Duodenal mucosa (tissue), 2 donors: ENCODE data around the gene TMEM43.

ENCODE experiments used
- H3K27ac ChIP-seq: one replicate; pipeline ENCODE4 v1.7.0; 2013; ENCODE audit warnings: low read depth, low read length
- H3K27me3 ChIP-seq, 2 donors: one replicate each; pipeline ENCODE4 v1.7.0; 2013; ENCODE audit warnings: low read length in 2 of 2, control low read depth in 1 of 2; ENCODE audit not compliant: insufficient read depth in 2 of 2, control insufficient read depth in 1 of 2
- H3K36me3 ChIP-seq, 2 donors: one replicate each; pipeline ENCODE4 v1.7.0; 2013; ENCODE audit warnings: low read length in 2 of 2, control low read depth in 1 of 2; ENCODE audit not compliant: insufficient read depth in 2 of 2, control insufficient read depth in 1 of 2
- H3K4me1 ChIP-seq, 2 donors: one replicate each; pipeline ENCODE4 v1.7.0; 2013; ENCODE audit warnings: low read length in 2 of 2, control low read depth in 1 of 2; ENCODE audit not compliant: insufficient read depth in 2 of 2, control insufficient read depth in 1 of 2
- H3K4me3 ChIP-seq, 2 donors: one replicate each; pipeline ENCODE4 v1.7.0; 2013; ENCODE audit warnings: low read length in 2 of 2, low read depth in 1 of 2
- H3K9ac ChIP-seq, 2 donors: one replicate each; pipeline ENCODE4 v1.7.0; 2013; ENCODE audit warnings: low read length in 2 of 2, low read depth in 1 of 2
- H3K9me3 ChIP-seq, 2 donors: one replicate each; pipeline ENCODE4 v1.7.0; 2013; ENCODE audit warnings: low read length in 2 of 2, control low read depth in 1 of 2; ENCODE audit not compliant: control insufficient read depth in 1 of 2

The TMEM43 gene

DNA sequence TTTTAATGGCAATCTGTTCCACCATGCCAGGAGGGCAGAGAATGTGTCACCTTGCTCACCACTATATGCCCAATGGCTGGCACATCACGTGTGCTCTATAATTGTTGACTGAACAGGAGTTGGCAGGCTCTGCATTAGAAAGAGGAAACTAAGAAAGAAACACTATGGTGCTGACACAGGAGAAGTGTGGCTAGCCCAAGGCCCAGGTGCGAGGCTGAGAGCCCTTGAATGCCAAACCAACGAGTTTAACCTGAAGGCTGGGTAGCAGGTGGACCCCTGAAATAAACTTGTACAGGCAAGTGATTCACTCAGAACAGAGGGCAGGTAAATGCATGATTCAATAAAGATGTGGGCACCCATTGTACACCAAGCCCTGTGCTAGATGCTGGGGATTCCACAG lies 2.6 kb upstream of the TMEM43 start:
- Histone ChIP-seq H3K9me3 (no peaks in the 10 kb centered on the region), H3K4me1 (peaks cover 31 to 33% of the 10 kb centered on the region in 2 donors), H3K27ac (no peak overlapping the region), H3K36me3 (peaks cover 0 to 25% of the 10 kb centered on the region in 2 donors), H3K4me3 (no peak overlapping the region), H3K27me3 (no peaks in the 10 kb centered on the region), H3K9ac (no peak overlapping the region)

DNA sequence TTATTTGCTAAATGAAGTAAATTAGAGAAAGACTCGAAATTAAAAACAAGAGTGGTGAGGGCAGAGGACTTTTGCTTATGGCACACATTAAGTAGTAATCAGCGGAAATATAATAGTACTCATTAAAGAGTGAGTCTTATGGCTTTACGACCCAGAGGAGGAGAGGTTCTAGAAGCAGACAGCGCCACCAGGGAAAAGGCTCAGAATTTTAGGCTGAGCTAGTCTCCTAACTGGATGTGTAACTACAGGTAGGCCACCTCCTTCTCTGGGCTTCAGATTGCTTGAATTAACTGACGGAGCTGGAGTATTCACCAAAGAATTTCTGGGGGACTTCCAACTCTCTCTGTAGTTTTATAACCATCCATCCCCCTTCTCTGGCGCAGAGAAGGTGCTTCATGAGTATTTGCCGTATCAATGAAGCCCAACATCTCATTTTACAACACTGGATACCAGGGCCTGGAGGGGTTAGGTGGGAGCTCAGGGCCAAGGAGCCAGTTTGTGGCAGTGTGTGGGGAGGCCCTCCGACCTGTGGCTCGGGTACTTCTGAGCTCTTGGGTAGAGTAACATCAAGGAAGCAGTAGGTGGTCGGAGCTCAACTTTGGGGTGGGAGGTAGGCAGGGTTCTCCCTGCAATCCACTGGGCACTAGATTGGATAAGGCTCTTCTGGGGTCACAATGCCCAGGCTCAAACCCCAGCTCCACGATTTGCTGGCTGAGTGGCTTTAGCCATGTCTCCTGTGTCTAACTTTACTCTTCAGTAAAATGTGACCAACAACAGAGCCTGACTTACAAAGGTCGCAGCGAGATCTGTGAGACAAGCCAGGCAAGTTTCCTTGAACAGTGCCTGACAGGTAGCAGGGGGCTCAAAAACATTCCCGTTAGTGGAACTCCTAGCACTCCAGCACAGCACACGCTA lies 1.3 kb upstream of the TMEM43 start:
- peak overlapping the region; percentile 82 to 95 for H3K9ac ChIP-seq
- peak overlapping the region; percentile 87 for H3K27ac ChIP-seq
- no peaks in the 10 kb centered on the region for H3K27me3 ChIP-seq
- peak overlapping the region; percentile 92 to 94 for H3K4me3 ChIP-seq
- H3K4me1 ChIP-seq: peaks cover 31 to 34% of the 10 kb centered on the region in 2 donors
- H3K9me3 ChIP-seq: no peaks in the 10 kb centered on the region
- H3K36me3 ChIP-seq: peaks cover 10 to 32% of the 10 kb centered on the region in 2 donors

DNA sequence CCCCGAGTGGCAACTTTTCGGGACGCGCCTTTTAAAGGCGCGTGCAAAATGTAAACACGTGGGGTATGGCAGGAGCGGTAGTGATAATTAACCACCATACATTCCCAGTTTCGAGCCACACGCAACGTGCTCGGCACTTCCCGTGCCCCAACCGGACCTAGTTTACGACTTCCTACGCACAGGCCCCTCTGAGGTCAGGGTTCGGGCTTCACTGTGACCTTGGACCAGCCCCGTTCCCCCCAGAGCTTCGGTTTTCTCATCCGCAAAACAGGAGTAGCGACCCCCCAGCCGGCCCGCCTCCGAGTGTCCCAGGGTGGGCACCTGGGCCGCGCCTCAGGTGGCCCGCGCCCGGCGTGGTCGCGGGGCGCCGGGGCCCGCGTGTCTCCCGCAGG lies 633 bp upstream of the TMEM43 start:
- peaks cover 25 to 34% of the 10 kb centered on the region in 2 donors for H3K4me1 ChIP-seq
- peak overlapping the region; percentile 87 for H3K27ac ChIP-seq

DNA sequence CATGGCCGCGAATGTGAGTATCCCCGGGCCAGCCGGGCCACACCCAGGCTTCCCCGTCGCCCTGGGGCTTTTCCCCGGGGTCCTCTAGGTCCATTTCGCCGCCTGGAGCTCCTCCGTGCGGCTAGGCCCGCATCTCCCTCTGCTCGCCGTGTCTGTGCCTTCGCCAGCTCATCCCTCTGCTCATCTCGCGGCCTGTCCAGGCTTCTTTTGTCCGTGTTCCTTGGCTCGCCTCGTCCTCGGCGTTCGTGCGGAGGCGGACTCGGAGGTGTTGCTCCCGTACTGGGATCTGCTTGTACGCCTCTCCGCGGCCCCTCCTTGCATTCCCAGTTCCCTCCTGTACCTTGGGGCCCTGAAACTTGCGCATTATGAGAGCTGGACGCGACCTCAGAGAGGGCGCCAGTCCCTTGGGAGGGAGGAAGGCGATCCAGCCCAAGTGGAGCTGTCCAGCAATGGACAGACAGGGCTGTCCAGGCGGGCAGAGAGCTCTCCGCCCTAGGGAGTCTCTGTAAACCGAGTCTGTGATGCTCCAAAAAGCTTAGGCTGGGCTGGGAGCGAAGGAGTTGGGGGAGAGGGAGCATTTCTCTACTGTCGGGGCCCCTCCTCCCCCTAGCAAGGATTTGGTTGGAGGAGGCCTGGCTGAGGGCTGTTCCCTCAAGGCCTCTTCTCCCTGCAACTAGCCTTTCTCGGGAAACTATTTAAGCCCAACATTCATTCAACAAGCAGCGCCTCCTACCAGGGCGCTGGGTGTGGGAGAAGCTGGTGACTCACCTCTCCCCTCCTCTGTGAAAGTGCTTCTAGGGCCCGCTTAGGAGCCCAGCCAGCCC lies 553 bp downstream of the TMEM43 start:
- peaks cover 19 to 45% of the 10 kb centered on the region in 2 donors for H3K36me3 ChIP-seq
- no peaks in the 10 kb centered on the region for H3K27me3 ChIP-seq
- H3K27ac ChIP-seq: peak overlapping the region; percentile 88
- H3K4me3 ChIP-seq: peak overlapping the region; percentile 92 to 94
- no peaks in the 10 kb centered on the region for H3K9me3 ChIP-seq
- peak overlapping the region; percentile 94 to 95 for H3K9ac ChIP-seq
- peaks cover 23 to 34% of the 10 kb centered on the region in 2 donors for H3K4me1 ChIP-seq

More for the DNA sequence above, 633 bp upstream of the TMEM43 start:
- Histone ChIP-seq H3K36me3 (peaks cover 14 to 37% of the 10 kb centered on the region in 2 donors), H3K9me3 (no peaks in the 10 kb centered on the region), H3K4me3 (peak overlapping the region; percentile 92 to 94), H3K27me3 (no peaks in the 10 kb centered on the region), H3K9ac (peak overlapping the region; percentile 82 to 95)

DNA sequence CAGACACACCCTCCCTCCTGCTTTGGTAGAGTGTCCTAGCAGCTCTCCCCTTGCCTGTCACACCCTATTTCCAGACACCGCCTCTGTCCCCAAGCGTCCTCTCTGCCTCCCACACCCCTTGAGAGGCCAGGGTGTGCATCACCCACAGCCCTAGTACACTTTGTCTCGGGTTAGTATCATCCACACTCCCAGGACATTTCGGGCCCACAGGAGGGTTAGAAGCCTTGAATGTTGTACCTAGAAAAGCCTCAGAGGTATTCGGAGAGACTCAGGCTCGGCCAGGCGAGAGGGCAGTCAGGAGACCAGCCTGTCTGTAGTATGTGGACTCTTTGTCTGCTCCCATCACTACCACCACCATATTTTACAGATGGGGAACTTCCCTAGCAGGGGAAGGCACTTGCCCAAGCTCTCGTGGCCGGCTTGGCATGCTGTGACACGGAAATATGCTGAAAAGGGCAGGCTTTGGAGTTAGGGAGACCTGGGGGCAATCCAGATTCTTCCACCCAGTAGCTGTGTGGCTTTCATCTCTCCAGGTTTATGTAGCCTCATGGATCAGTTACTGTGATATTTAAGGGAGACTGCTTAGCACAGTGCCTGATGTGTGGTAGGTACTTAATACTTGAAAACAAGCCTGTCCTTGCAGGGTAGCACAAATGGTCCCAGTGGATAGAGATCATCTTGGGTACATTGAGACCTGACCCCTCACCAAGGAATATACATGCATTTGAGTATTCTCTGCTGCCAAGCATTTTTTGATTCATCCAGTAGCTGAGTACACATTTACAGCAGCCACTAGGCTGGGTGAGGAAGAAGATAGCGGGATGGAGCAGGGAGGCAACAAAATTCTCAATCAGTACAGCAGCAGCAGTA lies 1.4 kb downstream of the TMEM43 start:
- Histone ChIP-seq H3K4me3 (peak overlapping the region; percentile 92 to 94), H3K9me3 (no peaks in the 10 kb centered on the region), H3K27me3 (no peaks in the 10 kb centered on the region), H3K36me3 (peaks cover 27 to 52% of the 10 kb centered on the region in 2 donors), H3K27ac (peak overlapping the region; percentile 88), H3K9ac (peak overlapping the region; percentile 94 to 95), H3K4me1 (peaks cover 23 to 34% of the 10 kb centered on the region in 2 donors)

DNA sequence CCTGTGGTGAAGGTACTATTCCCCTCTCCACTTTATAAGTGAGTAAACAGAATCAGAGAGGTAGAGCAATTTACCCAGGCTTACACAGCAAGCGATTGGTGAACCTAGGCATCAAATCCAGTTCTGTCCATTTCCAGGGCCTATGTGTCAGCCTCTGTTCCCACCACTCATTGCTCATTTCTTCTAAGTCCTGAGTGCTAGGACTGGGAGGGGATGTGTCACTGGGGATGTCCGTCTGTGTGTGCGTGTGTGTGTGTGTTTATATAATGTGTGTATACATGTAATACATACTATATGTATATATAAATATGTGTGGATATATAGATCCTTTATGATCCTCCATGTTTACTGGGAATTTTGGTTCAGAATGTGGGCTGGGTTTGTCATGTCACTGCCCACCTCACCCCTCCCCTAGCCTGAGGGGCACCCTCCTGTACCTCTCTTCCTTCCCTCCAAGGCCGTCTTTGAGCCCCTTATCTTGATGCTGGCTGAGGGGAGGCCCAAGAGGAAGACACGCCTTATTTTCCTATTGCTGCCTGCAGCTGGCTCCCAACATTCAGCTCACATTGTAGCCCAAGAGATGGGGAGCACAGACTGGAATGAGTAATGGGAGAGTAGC lies 2.1 kb downstream of the TMEM43 start:
- Histone ChIP-seq H3K27ac (no peak overlapping the region), H3K36me3 (peaks cover 32 to 52% of the 10 kb centered on the region in 2 donors), H3K4me1 (peaks cover 23 to 34% of the 10 kb centered on the region in 2 donors), H3K4me3 (peak overlapping the region; percentile 92 to 94), H3K9me3 (no peaks in the 10 kb centered on the region), H3K9ac (peak overlapping the region; percentile 94 to 95), H3K27me3 (no peaks in the 10 kb centered on the region)

DNA sequence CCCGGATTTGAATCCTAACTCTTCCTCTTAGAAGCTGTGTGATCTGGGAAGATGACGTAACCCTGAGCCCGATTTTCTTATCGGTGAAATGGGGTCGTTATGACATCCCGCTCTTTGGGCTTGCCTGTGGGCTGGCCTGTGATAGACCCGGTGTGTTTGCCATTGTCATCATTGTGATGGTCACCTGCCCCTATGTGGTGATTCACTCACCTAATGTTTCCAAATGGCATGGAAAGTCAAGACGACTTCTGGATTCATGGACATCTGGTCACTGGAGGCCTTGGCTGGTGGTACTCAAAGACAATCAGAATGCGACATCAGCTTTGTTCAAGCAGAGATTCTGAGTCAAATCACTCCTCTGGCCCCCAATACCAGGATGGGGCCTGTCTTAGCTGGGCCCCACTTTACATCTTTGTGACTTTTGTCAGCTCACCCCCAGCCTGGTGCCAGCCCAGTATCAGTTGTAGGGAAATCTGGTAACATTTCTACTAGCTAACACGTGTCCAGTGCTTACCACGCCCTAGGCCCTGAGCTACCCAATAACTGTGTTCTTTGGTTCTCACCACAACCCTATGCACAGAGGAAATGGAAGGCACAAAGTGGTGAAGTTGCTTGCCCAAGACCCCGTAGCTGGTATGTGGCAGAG lies 2.8 kb downstream of the TMEM43 start:
- no peak overlapping the region for H3K27ac ChIP-seq
- peaks cover 27 to 35% of the 10 kb centered on the region in 2 donors for H3K4me1 ChIP-seq
- H3K4me3 ChIP-seq: no peak overlapping the region
- H3K9ac ChIP-seq: no peak overlapping the region
- H3K36me3 ChIP-seq: peaks cover 38 to 54% of the 10 kb centered on the region in 2 donors
- no peaks in the 10 kb centered on the region for H3K27me3 ChIP-seq
- no peaks in the 10 kb centered on the region for H3K9me3 ChIP-seq

DNA sequence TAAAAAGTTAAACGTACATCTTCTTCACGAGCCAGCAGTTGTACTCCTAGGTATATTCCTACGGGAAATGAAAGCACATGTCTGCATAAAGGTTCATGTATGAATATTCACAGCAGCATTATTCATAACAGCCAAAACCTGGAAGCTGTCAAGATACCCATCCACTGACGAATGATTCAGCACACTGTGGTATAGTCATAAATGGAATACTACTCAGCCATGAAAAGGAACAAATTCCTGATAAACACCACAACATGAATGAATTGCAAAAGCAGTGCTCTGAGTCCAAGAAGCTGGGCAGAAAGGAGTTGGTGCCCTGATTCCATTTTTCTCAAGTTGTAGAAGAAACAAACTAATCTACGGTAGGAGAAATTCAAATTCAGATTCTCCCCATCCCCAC lies 3.9 kb downstream of the TMEM43 start:
- no peaks in the 10 kb centered on the region for H3K27me3 ChIP-seq
- no peak overlapping the region for H3K9ac ChIP-seq
- H3K36me3 ChIP-seq: peaks cover 44 to 65% of the 10 kb centered on the region in 2 donors
- no peaks in the 10 kb centered on the region for H3K9me3 ChIP-seq
- H3K4me1 ChIP-seq: peaks cover 27 to 37% of the 10 kb centered on the region in 2 donors
- no peak overlapping the region for H3K4me3 ChIP-seq
- no peak overlapping the region for H3K27ac ChIP-seq

DNA sequence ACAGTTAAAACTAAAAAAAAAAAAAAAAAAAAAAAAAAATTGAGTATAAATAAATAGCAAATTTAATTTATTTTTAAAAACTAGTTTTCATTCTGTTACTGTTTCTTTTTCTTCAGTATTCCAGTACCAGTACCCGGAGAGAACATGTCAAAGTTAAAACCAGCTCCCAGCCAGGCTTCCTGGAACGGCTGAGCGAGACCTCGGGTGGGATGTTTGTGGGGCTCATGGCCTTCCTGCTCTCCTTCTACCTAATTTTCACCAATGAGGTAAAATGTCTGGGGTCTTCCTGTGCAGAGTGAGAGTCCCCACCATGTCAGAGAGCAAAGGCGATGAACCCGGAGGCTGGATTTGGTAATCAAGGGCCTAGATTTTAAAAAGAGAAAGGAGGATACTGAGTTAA lies 4.4 kb downstream of the TMEM43 start:
- Histone ChIP-seq H3K9ac (no peak overlapping the region), H3K27me3 (no peaks in the 10 kb centered on the region), H3K9me3 (no peaks in the 10 kb centered on the region), H3K27ac (no peak overlapping the region), H3K4me3 (no peak overlapping the region), H3K4me1 (peaks cover 26 to 38% of the 10 kb centered on the region in 2 donors), H3K36me3 (peaks cover 50 to 71% of the 10 kb centered on the region in 2 donors)
